TTC549 (cell line): Measurements from ENCODE around the gene ZFP62.
"Not testable (repeated sequence)": the region's sequence is repeated elsewhere in the genome, so short reads cannot be mapped to it uniquely, and the experiment has no call there.

Experiments used
- FAIRE-seq: peaks from 2 replicates; lab custom pipeline; 2012; peaks lifted over from hg19 to GRCh38; lab: Jason Lieb, UNC

The ZFP62 gene

DNA sequence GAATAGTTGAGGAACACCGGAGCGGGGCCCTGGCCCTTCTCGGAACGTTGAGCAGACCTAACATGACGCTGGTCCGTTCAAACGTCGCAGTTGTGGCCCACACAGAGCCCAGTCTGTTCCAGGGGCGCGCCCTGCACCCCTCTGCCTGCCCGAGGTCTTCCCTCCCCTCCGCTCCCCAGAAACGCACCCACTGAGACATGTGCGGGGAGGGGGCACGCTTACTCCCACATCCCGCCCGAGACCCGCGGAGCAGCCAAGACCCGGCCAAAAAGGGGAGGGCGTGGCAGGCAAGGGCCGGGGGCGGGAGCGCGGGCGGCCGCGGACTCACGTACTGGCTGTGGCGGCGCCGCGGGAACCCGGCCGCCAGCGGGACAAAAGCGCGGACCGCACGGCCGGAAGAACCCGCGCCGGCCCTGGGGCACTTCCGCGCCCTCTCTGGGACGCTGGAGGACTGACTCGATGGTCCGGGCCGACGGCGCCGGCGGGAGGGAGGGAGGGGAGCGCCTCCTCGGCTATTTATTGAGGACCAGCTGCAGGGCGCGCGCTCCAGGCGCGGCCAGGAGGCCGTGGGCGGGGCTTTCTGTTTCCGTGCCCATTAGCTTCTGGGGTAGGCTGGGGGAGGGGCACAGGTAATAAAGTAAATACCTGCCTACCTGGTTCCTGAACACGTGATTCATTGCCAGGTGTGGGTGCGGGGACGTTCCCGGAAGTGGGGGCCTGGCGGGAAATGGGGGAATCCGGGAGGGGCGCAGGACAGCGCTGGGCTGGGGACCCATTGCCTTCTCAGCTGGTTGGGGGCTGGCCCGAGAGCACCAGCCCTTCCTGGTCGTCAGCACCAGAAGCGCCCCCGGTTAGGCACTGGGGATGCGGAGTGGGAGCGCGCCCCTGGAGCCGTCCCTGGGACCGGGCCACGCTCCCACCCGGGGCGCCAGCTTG is at the start of gene ZFP62:
ZFP62 (minus strand) TSS at position 390 of the 936 bp plus-strand sequence; CDS start at position 333, 57 bp downstream.
- FAIRE-seq = no peak

DNA sequence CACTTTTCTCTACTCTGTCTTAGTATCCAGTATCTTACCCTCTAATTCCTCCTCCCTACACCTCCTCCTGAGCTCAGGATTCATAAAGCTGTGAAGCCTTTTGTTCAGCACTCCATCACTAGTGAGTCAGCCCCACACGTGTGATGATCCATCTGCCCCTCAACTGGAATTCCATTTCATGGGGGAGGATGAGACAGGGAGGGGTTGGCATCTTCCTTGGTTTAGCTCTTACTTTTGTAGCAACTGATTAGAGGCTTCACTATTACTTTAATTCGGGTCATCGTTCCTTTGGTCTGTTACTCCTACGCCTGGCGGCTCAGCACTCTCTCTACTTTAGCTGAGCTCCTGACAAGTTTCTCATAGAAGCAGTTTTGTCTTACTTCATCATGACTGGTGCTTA is 49.7 kb upstream of the ZFP62 start:
- no peak for FAIRE-seq

DNA sequence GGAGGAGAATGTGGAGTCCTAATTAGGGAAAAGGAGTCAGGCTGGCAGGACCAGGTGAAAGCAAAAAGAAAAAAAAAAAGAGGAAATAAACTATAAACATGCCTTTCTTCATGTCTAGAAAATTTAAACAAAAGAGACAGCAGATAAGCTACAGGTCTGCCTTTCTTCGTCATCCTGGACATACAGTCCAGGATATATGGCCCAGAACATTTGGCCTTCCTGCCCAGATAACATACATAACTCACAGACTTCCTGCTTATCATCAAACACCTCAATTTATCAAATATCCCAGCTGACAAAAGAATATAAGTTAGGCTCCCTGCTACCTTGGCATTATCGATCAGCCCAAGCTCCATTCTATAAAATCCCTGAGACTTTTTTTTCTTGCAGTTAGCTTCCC is 49.1 kb upstream of the ZFP62 start:
- no peak for FAIRE-seq

DNA sequence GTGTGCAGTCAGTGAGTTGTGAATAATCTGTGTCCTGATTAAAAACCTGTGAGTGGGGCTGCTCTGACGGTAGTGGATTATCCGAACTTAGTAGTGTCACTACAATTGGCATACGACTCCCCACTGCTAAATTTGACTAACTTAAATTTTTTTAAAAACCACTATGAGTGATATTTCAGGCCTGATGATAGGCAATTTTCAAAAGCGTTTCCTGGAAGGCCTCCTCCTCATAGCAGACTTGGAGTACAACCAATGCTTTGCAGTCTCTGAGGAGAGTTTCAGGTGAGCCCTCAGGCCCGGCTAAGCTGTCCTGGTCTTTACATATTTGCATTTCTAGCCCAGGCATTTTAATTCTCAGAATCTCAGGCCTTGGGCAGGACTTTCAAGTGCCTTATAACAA is 48.7 kb upstream of the ZFP62 start:
- FAIRE-seq = no peak

DNA sequence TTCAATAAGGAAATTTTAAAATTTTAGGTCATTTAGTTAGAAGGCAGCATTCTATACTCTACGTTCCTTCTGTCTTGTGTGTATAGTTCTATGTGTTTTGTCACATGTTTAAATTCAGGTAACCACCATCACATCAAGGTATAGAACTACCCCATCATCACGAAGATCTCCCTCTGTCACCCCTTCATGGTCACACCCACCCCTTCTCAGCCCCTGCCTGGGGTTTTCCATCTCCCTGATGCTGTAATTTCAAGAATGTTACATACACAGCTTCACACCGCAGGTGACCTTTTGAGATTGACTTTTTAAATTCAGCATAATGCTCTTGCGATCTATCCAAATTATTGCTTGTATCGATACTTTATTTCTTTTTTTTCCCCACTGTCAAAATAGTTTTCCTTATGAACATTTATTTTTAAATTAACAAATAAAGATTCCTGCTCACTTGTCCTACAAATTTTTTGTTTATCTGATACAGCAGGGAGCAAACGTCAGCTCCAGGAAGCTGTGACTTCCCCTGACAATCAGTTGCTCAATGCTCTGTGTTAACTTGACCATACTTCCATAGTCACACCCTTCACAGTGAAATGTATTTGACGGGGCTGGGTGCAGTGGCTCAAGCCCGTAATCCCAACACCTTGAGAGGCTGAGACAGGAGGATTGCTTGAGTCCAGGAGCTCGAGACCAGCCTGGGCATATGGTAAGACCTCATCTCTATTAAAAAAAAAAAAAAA is 48.1 kb upstream of the ZFP62 start:
- FAIRE-seq = no peak

DNA sequence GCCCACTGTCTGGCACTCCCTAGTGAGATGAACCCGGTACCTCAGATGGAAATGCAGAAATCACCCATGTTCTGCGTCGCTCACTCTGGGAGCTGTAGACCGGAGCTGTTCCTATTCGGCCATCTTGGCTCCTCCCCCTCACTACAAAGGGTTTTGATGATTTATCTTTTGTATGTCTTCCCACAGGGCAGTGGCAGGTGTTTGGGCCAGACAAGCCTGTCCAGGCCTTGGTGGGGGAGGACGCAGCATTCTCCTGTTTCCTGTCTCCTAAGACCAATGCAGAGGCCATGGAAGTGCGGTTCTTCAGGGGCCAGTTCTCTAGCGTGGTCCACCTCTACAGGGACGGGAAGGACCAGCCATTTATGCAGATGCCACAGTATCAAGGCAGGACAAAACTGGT is 47.3 kb upstream of the ZFP62 start:
- FAIRE-seq = no peak

DNA sequence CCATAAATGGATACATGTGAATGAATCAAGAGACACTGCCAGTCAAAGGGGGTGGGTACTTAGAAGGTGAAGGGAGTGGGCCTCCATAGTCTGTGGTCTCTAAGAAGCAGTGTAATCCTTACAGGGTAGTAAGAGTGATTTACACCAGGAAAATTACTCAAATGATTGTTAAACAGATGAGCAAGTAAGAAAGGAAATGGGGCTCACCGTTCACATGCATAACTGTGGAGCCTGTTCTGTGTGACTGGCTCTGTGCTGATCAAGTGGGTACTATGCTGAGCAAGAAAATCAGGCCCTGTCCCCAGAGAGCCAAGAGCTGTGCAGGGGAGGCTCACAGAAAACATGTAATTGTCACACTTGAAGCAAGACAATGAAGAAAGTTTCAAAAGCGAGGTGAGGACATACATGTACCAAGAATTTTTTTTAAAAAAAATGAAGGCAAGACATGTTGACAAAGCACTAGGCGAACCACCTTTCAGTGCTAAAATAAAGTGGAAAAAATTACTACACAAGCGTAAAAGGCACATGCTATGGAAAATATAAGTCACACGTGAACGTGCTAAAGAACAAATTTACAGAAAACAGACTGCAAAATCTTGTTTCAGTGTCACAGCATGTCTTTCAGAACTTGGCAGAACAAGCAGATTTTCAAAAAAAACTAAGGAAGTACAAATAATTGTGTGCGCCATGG is 40.4 kb upstream of the ZFP62 start:
- no peak for FAIRE-seq

DNA sequence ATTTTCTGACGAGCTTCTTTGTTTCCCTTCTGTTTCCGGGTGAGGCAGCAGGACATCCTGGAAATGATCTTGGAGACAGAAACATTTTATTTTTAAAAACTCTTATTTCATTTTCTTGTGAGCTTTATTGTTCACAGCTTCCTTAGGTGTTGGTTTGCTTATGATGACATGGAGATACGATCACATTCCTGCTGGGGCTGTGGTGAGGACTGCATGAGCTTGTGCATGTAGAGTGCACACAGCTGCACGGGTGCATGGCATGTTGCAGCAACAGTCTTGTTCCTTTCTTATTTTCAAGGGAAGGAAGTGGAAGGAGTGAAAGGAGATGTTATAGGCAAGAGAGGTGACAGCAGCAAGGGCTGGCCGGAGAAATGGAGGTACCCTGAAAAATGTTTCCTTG is 39.1 kb upstream of the ZFP62 start:
- no peak for FAIRE-seq

DNA sequence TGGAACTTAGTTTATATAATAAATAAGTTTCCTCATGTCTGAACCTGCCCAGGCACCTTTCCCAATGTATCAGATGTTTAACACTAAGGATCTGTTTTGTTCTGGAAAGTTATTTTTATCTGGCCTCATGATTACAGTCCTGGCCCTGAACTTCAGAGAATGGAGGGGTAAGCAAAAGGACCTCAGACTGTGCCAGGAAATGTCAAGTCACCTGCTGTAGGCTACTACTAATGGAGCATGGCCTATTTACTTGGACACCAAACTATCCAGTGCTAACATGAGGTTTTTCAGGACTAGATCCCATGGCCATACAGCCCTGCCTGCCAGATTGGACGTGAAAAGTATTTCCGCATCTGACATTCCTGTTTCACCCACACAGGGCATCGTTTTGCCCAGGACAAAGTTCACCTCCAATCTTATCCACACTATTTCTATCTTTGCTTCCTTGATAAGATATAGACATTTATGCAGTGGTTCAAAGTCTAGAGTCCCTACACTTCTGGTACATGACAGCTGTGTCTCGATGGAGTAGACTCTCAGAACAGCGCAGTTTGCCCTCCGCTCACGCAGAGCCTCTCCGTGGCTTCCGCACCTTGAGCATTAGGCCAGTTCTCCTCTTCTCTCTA is 37.7 kb upstream of the ZFP62 start, which contains the start of gene BTNL8:
BTNL8 (plus strand) TSS at position 539 of the 626 bp plus-strand sequence. CDS start 152 bp downstream, outside the sequence.
- FAIRE-seq = no peak

DNA sequence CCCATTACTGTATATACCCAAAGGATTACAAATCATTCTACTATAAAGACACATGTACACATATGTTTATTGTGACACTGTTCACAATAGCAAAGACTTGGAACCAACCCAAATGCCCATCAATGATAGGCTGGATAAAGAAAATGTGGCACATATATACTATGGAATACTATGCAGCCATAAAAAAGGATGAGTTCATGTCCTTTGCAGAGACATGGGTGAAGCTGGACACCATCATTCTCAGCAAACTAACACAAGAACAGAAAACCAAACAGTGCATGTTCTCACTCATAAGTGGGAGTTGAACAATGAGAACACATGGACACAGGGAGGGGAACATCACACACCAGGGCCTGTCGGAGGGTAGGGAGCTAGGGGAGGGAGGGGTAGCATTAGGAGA is 34.3 kb upstream of the ZFP62 start:
- not testable (repeated sequence) for FAIRE-seq

DNA sequence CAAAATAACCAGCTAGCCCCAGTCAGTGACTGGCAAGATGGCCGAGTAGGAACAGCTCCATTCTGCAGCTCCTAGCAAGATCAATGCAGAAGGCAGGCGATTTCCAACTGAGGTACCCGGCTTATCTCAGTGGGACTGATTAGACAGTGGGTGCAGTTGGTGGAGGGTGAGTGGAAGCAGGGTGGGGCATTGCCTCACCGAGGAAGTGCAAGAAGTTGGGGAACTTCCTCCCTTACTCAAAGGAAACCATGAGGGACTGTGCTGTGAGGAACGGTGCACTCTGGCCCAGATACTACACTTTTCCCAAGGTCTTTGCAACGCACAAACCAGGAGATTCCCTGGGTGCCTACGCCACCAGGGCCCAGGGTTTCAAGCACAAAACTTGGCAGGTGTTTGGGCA is 28.3 kb upstream of the ZFP62 start:
- FAIRE-seq = no peak

DNA sequence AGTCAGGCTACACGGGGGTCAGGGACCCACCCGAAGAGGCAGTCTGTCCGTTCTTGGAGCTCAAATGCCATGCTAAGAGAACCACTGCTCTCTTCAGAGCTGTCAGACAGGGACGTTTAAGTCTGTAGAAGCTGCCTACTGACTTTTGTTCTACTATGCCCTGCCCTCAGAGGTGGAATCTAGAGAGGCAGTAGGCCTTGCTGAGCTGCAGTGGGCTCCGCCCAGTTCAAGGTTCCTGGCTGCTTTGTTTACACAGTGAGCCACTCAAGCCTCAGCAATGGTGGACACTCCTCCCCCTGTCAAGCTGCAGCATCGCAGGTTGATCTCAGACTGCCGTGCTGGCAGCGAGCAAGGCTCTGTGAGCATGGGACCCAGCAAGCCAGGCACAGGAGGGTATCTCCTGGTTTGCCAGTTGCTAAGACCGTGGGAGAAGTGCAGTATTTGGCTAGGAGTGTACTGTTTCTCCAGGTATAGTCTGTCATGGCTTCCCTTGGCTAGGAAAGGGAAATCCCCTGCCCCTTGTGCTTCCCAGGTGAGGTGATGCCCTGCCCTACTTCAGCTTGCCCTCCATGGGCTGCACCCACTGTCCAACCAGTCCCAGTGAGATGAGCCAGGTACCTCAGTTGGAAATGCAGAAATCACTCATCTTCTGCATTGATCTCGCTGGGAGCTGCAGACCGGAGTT is 24.9 kb upstream of the ZFP62 start:
- not testable (repeated sequence) for FAIRE-seq

DNA sequence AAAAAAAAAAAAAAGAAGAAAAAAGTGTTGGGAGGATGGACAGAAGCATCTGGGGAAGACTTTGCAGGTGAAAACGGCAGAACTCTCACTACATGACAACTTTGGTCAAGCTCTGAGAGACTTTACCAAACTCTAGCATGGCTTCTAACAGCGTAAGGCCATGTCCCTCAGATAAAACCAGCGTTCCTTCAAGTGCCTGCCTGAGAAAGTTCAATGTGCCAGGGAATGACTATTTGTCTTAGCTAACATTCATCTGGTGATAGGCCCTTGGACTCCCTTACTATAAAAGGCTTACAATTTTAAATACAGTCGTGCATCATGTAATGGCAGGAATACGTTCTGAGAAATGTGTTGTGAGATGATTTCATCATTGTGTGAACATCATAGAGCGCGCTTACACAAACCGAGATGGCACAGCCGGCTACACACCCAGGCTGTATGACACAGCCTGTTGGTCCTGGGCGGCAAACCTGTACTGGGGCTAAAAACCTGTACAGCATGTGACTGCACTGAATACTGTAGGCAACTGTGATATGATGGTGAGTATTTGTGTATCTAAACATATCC is 14.9 kb upstream of the ZFP62 start:
- FAIRE-seq = no peak

DNA sequence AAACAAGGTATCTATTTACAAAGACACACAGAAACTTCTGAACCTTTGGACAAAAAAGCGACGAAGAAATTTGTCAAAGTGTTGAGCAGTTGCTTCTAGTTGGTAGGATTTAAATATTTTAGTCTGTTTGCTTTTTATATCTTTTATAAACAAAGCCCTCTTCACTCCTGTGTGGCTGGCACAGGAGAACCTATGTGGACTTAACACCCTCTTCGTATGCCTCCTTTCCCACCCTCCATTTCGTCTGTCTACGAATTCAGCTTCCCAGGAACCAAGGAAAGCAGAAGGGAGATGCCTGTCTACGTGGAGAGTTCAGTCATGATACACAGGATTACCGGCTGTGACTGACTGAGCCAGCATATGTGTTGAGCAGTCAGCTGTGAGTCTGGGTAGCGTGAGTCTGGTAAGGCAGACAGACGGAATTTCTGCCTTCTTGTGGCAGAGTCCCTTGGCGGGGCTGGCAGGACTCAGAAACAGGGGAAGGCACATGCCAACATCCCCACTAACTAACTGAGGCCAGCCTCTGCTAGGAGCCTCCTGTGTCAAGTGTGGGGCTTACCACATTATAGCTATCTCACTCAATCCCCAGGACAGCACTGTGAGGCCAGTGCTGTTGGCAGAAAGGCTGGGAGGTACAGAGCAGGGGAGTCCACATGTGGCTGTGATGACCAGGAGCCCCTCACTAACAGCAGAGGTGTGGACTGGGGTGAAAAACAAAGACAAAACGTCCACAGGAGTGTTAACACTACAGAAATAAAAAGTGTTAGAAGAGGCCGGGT is 13.9 kb upstream of the ZFP62 start:
- FAIRE-seq = no peak

DNA sequence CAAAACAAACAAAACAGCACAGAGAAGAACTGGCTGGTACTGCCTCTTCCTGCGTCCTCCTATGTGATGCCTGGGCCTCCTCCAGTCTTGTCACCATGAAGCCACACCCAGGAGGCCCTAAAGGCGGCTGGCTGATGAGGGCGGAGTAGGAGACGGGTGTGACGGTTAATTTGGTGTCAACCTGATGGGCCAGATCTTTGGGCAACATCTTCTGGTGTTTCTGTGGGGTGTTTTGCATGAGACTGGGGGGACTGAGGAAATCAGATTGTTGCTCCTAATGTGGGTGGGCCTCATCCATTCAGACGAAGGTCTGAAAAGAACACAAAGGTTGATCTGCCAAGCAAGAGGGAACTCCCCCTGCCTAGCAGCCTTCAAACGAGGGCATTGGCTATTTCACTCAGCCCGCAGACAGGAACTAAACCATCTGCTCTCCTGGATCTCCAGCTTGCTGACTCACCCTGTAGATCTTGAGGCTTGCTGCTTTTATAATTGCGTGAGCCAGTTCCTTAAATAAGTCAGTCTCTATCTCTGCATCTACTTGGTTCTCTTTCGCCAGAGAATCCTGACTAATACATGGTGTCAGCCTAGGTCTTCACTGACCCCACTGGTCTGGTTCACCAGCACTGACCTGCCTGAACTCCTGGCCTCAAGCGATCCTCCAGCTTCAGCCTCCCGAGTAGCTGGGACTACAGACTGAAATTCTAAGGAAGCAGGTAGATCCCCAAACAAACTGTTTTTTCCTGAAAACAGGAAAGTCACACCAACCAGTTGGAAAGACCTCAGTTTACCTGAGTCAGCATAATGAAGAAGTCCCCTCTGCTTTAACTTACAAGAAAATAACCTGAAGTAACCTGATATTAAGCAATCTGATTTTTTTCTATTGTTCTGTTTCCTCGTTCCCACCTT is 12.8 kb upstream of the ZFP62 start:
- FAIRE-seq = no peak

DNA sequence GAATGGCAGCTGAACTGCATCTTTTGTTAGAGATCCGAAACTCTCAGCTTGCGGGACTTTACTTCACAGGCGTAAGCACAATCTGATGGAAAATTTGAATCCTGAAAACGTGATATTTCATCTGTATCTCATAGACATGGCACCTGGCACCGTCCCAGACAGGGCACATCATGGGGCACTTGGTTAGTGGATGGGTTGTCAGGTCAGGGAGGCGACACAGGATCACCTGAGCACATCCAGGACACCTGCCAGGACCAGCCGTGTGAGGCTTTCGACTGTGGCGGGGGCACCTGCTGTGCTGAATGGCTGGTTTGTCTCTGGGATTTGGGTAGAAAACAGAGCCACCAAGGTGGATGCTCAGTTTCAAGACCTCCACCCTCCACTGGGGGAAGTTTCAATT is 11.3 kb upstream of the ZFP62 start:
- FAIRE-seq = no peak

DNA sequence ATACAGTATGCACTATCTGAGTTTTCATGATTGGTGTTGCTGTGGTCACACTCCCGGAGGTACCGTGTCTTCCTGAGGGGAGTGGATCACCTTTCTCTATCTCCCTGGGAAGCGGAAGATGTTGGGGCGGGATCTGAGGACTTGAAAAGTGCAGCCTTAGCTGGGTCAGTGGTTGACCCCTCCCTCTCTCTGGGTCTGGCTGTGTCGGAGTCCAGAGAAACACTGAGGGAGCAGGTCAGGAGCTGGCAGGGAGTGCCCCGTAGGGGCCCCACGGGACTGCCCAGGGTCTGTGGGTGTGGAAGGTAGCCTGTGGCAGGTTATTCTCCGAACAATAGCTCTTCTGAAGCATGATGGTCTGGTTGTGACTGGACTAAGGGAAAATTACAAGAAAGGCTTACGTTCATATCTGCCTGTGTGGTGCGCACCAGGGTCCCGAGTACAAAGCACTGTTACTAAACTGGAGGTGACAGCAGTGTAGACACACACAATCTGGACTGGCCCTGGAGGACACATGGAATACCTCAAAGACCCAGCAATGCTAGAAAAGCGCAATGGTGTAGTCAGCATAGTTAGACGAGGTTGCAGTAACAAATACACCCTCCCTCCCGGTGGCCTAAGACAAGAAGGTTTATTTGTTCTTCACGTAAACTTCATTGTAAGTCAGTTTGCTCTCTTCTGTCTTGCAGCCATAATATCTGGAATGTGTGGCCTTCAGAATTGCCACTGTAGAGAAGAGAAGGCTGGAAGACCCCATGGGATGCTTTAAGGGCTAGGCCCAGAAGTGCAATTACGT is 9.4 kb upstream of the ZFP62 start:
- no peak for FAIRE-seq

DNA sequence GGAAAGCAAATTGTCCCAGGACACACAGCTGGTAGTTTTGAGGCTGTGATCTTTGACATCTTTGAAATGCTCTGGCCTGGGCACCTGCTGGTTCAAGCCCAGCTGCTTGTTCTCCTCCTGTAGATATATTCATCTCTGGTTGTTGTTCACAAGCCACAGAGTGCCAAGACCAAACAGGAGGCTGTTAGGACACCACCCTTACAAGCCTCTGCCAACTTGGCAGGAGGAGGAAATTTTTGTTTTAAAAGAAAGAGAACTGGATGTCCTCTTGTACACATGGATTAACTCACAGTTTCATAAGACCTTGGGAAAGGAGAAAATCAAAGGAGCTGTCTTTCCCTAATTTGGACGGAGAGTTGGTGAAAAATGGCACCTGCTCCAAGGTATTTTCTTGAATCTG is 8.5 kb upstream of the ZFP62 start:
- no peak for FAIRE-seq

DNA sequence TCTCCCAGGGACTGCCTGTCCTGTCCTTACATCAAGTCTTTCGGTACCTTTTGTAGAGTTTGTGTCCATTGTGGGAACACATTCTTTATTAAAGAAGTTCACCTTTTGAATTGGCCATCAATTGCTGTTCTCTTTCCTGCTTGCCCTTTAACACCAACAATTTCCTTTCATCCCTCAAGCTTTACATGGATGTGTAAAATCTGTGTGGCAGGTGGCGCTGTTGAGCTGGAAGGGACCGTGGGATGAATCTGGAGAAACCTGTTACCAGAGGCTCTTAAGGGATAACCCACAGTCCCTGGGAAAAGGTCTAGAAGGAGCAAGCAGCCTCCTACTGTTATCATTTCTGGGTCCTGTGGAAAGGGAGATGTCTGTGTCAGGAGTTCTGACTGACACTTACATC is 7.9 kb upstream of the ZFP62 start:
- FAIRE-seq = peak; percentile 50
